Stromal cell of bone marrow (primary cell): ENCODE measurements around the gene COPZ2.
"Not testable (repeated sequence)": the region's sequence is repeated elsewhere in the genome, so short reads cannot be mapped to it uniquely, and the experiment has no call there.

ENCODE experiments used
- DNase-seq: peaks from one replicate; pipeline ENCODE4 v3.0.0-alpha.2; 2012; ENCODE audit warnings: low read depth

The COPZ2 gene

DNA sequence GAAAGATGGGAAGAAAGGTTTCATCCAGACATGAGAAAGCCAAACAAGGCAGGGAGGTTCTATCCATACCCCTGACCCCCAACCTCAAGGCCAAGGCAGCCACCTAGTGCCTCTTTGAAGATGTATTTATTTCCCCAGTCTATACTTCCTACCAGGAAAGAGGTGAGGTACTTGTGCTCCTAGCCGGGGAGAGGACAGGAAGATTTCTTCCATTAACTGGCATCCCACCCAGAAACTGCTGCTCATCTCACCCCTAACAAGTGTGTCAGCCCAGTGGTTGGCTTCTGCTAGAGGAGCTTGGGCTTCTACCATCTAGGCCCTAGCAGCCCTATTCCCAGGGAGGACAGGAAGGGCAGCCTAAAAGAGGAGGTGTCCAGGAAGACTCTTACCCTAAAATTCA lies 8.9 kb downstream of the COPZ2 start:
- DNase-seq: no peak

DNA sequence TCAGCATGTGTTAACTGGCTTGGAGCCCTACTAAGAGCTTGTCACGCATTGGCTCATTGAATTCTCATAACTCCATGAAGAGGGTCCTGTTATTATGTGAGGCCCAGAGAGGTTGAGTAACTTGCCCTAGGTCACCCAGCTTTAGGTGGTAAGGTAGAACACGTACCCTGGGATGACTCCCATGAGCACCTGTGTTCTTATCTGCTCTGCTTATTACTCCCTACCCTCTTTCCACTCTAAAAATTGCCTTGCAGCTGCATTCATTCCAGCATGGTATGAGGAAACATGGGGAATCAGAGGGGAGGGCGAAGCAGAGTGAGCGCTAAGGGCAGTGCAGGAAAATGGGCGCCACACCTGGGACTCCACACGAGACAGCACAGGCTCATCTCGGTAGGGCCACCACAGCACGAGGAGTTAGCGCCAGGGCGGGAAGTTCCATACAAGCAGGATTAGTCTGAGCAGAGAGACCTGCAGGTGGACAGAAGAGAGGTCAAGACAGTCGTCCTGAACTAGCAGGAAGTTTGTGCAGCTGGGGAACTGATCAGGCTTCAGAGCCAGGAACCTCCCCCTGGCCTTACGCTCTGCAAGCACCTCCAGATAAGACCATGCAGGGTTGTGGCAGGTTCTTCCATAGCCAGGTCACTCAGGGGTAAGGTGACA lies 10.1 kb downstream of the COPZ2 start:
- DNase-seq: no peak

DNA sequence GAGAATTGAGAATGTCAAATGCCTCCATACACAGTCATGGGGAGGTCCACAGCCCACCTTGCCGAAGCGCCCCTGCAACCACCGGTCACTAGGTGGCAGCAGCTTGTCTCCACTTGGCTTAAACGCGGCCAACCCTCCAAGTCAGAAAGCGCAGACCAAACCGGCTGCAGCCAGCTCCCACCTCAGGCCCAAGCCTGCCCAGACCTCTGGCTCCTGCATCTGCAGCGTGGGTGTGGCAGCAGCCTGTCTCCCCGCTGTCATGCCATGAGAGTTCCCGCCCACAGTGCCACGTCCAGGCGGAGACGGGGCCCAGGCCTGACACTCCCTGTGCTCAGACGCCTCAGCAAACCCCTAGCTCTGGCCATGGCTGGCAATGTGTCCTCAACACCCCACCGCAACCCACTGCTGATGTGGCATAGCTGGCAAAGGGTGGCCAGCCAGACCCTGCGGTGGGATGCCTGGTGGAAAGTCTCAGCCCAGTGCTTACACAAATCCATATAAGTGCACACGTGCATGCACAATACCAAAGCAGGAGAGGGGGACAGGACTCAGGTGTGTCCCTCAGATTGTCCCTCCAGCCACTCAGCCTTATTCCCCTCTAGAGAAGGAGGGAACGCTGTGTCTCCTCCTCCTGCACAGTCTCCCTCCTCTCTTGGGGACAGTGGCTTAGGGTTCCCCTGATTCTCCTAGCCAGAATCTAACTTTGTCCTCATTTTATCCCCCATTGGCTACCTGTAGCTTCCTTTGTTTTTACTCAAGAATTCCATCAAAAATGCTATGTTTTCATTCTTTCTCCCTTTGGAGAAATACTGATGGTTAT lies 10.9 kb downstream of the COPZ2 start:
- peak; percentile 81 for DNase-seq

DNA sequence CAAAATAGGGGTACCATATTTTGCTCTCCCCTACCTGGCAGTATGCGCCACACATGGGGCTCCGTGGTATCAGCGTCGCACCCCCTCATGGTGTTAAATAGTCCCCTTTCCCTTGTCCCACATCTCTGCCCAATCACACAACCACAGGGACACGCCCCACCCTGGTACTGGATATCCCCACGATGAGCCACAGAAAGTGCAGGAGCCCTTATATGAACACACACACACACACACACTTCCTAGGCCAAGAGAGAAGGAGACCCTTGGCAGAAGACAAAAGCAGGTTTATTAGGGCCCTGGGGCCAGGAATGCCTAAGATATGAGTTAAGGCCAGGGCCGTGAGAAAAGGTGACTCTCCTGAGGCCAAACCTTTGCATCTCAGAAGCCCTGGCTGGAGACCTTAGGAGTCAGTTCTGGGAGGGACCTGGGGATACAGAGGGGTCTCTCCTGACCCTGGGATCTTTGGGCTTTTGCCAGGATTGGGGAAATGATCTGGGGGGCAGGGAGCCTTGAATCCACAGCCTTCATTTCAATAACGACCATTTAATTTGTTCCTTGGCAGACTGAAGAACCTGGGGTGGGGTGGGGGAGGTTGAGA lies 11.6 kb downstream of the COPZ2 start:
- DNase-seq: no peak

DNA sequence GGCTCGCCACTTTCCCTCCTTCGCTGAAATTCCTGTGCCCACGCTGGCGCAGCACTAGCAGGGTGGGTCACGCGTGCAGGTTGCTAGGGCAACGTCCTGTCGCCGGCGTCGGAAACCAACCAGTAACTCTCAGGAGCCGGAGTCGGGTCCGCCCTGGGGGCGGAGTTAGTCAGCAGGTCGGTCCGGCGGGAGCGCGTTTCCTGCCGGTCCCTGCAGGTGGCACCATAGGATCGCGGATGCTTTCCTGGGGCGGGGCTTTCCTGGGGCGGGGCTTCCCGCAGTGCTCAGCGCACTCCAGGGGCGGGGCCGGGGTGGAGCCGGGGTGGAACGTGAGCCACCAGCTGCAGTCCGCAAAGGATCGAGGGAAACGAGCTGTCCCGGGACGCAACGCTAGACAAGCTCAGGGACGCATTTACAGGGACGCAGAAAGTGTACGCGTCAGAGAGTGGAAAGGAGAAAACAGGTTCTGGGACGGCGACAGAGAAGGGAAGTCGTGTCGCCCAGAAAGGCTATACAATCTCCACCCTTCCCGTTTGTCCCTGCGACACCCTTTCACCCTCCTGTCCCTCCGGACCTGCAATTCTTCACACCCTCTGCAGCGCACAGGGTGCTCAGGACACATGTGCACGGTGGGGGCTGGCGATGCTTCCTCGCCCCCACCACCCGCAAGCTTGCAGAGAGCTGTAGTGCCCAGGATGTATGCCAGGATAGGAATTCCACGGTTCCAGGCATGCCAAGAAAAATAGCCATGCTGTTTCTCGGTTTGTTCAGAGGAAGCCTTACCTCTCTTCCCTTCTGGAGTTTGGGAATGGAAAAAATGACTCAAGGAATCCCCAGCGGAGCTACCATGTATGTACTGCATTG lies 12.3 kb downstream of the COPZ2 start:
- DNase-seq: peak; percentile 92

DNA sequence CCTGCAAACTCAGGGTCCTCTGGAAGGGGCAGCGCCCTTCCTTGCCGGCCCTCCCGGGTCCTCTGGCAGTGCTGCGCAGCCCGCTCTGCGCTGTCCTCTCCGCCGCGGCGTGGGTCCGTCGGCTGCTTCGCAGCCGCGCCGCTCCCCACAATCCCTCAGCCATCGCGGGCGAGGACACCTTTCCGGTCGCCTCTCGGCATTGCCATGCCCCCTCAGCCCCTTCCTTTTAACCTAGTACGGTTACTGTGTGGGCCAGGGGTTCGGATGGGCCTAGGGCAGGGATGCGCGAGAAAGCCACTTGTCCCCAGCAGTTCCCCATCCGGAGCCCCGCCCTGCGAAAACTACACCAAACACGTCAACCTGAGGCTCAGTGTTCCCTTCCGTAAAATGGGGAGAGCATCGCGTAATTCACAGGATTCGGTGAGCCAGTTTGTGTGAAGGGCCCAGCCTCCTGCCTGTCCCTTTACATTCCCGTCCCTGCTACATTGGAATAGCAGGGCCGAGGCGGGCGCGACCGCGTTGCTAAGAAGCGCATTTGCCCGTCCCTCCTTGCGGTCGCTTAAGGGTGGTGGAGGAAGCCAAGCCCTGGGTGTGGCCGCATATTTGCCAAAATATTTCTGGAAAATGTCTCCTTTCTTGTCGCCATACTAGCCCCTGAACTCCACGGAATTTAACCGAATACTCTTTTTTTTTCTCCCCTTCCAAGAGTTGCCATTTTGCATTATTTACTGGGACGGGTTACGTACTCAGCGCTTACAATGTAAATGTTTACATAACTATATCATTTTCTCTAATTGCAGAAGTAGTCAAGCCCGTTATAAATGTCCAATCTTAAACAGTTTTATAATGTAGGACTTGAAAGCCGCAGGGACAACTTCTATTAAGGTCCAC lies 13.2 kb downstream of the COPZ2 start:
- no peak for DNase-seq

DNA sequence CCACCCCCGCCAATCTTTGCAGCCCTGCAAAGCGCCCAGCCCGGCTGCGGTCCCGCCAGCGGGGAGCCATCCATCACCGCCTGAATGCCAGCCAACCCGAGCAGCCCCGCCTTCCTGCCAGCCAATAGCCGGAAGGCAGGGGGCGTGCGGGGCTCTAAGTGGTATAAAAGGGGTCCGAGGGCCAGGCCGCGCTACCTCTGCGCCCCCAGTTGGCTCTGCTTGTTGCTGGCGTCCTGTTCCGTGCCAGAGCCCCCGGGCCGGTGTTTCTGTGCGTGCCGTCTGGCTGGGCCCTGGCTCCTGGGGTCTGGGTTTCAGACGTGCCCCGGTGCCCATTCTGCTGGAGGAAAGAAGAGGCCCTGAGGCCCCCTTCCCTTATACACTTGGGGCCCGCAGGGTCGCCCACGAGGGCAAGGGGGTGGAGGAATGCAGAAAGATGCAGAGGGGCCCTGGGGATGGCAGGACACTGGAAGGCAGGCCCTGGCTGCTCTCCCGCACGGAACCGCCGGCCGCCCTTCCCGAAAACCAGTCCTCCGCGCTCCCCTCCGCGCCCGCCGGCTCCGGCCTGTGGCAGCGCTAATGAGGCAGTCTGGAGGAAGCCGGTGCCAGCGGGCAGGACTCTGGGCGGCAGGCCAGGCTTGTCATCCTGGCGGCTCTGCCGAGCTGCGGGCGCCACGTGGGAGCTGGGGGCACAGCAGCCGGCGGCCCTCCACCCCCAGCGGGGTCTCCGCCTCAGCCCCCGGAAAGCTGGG lies 14.0 kb downstream of the COPZ2 start:
- no peak for DNase-seq

DNA sequence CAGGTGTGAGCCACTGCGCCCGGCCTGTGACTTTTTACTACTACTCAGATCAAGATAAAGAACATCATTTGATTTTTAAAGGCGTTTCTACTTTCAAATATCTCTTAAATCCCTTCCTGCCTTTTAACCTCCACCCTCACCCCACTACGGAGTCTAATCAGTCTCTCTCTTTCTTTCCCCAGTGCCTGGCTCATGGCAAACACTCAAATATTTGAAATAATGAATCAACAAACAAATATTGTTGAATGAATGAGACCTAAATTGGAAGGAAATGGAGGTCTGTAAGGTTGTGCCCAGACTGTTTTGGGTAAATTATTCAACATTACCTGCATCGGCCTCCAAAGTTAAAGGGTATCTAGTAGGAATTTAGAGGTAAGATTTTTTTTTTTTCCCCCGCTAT lies 14.7 kb downstream of the COPZ2 start:
- DNase-seq: no peak

DNA sequence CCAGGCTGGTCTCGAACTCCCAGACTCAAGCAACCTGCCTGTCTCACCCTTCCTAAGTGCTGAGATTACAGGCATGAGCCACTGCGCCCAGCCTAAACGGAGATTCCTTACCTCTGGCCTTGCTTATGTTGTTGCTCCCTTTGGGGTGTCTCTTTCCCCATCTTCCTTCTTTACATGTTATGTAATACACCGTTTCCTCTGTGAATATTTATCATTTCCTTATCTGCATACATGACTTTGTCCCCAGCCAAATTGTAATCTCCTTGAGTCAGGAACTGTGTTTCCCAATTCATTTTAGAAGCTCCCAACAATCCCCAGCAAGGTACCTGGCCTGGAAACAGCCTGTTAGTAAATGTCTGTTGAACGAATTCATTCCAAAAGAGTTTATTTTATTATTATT lies 15.7 kb downstream of the COPZ2 start:
- DNase-seq: no peak

DNA sequence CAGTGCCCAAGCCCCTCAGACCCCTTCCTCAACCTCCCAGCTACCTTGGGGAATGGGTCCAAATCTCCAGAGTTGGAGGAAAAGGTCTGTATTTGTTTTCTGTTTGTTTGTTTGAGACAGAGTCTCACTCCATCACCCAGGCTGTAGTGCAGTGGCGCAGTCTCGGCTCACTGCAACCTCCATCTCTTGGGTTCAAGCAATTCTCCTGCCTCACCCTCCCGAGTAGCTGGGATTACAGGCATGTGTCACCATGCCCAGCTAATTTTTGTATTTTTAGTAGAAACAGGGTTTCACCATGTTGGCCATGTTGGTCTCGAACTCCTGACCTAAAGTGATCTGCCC lies 19.8 kb downstream of the COPZ2 start:
- not testable (repeated sequence) for DNase-seq

DNA sequence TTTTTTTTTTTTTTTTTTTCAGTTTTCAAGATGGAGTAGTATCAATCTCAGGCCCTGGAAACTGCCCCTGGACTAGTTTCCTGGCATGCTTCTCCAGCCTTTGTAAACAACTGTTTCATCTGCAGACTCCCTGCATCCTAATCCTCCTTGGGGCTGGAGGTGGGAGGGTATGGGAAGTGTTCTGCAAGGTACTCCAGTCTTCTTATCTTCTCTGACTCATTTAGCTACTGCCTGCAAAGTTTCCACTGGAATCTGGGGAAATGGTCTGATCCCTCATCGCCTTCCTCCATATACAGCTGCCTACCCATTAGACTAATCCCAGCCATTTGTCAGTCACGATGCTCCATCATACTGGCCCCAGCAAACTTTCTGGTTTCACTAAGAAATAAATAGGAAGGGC lies 21.5 kb downstream of the COPZ2 start:
- DNase-seq: no peak

DNA sequence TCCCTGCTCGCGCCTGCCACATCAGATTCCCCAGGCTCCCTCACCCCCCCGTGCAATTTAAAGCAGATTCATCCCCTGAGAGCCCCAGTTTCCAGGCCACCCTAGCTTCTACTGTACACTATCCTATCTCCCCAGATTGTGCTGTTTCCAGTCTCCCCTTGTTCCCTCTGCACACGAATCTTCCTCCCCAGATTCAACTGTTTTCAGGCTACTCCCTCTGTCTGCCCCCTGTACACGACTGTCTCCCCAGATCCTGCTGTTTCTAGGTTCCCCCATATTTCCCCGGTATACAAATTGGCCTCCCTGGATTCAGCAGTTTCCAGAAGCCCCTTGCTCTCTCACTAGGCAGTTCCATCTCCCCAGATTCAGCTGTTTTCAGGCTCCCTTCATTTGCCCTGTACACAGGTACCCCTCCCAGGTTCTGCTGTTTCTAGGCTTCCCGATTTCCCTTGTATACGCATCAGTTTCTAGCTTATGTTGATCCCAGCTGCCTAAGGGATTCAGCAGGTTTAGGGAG lies 22.9 kb downstream of the COPZ2 start:
- no peak for DNase-seq

DNA sequence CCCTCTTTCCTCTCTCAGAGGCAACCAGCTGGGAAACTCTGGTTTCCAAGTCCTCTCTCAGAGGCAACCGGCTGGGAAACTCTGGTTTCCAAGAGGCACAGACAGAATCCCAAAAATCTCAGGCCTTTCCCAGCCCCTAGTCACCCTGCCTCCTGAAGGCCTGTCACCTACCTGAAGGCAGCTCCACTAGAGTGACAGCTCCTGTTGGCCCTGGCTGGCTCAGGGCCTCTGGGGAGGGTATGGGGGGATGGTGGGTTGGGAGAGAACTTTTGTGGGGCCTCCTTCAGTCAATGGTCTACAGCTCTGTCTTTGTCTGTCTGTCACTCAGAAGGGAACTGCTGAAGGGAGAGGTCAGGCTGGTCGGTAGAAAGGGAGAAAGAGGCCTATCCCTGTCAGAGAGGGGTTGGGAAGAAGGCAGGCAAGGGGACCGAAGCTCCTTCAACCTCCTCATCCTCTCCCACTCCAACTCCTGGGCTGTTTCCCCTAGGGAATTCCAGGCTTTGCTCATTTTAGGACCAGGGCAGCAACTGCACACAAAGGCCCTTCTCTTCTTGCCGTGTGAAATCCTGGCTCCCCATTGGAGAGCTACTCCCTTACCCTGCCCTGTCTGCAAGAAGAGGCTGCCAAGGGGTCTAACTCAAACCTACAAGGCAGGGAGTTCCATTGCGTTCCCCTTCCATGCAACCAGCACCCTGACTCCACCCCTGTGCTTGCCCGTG lies 23.6 kb downstream of the COPZ2 start:
- DNase-seq: no peak

DNA sequence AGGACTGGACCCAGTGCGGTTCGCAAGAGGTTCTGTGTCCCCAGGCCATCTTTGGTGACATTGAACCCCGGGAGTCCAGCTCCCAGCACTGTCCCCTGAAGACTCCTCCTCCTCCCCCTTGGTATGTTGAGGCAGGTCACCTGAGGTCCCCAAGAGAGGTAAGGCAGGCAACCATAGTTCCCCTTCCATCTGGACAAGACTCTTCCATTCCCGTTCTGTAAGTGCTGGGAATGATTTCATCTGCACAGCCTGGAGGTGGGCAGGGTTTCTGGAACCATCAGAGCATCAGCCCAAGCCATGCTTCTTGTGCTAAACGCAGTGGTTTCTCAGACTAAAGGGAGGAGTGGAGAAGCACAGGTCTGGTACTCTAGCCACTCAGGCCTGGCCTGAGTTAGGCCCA lies 24.9 kb downstream of the COPZ2 start:
- no peak for DNase-seq

DNA sequence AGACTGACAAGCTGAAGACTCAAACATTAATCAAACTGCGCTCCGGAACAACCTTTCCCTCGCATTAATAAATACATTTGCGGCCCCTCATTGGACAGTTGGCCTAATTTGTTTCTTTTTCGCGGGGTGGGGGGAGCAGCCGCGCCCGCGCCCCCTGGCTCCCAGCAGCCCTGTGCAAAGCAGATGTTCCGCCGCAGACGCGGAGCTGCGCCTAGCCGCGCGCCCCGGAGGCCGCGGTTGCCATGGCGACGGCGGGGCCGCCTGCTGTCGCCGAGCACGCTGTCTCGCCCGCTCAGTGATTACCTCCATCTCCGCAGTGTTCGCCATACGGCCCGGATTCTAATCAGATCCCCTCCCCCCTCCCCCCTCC lies 25.5 kb downstream of the COPZ2 start:
- DNase-seq: no peak

DNA sequence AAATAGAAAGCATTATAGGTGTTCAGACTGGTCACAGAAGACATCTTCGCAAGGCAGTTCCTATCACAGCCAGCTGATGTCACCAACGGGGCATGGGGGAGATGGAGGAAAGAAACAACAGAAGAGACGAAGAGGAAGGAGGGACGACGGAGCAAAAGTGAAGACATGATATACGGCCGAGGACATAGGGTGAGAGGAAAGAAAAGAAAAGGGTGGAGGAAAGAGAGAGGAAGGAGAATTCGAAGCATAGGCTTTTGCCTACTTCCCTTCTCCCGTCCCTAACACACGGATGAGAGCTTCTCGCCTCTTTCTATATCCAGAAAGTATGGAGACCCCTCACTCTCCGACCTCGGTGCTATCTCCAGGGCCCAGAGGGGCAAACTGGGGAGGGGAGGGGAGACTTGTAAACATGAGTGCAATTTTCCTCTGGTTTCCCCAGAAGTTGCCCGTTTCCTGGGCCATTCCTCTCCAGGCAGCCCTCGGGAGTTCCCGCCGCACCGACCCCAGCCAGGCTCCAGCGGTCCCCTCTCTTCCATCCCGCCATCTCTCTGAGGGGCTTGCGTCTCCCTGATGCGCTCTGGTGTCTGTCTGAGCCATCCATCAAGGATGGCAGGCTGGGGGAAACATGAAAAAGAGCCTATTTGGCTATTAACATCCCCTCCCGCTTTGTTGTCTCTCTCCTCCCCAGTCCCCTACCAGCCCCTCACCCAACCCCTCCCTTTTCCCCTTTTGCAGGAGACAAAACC lies 26.0 kb downstream of the COPZ2 start:
- DNase-seq: no peak

DNA sequence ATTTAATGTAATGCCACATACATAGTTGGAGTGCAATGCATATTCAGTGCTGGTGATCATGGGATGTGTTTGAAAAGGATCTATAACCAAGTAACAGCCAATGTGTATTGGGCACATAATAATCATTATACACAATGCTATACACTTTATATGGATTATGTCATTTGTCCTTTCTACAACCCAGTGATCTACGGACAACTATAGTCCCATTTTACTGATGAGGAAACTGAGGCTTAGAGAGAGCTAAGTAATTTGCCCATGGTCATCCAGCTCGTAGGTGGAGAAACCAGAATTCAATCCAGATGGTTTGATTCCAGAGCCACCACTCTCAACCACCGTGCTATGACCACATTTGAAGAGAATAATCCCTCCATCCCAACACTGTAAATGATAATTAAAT lies 27.4 kb downstream of the COPZ2 start:
- DNase-seq: no peak

DNA sequence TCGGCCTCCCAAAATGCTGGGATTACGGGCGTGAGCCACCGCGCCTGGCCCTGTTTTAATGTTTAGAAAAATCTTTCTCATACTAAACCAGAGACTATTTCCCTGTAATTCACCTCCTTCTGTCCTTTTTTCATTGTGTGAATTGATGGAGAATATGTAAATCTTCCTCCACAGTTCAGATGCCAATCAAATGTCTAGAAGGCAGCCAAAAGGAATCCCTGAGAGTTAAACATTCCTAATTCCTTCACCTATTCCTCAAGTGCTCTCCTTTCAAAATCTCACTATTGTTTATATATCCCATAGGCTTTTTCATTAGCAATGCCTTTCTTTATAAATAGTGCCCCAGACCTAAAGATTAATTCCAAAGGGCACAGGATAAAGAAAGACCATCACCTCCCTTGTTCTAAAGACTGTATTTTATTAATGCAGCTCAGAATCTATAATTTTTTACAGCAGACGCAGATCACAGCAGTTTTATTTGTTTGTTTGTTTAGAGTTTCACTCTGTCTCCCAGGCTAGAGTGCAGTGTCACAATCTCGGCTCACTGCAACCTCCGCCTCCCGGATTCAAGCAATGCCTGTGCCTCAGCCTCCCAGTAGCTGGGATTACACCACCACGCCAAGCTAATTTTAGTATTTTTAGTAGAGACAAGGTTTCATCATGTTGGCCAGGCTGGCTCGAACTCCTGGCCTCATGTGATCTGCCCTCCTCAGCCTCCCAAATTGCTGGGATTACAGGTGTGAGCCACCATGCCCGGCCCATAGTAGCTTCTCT lies 30.5 kb downstream of the COPZ2 start:
- no peak for DNase-seq
